ENCODE data around the gene MYPOP.

DNA sequence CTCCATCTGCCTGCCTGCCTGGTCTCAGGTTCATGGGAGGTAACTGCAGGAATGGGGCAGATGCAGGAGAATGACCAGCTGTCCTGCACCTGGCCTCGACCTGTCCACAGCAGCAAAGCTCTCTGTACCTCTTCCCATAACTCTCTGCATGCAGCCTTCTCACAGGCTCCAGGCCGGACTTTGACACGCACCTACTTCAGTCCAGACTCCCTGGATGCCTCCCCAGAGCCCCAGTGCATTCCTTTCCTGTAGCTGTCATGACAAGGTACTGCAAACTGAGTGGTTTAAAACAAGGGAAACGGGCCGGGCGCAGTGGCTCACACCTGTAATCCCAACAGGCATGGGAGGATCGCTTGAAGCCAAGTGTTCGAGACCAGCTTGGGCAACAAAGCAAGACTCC lies 8.9 kb upstream of the MYPOP start:
- no peak for TF ChIP-seq YY1 (IDR thresholded peaks at IDR 0.05; ENCODE audit: low read depth, low read length)
- no peak for TF ChIP-seq SUZ12 (IDR thresholded peaks at IDR 0.05; ENCODE audit: unreplicated experiment)
- no peak for TF ChIP-seq SMC3 (IDR thresholded peaks at IDR 0.05; ENCODE audit: borderline replicate concordance, low read length)
- no peak for TF ChIP-seq CREB1 (IDR thresholded peaks at IDR 0.05; ENCODE audit: low read depth)
- no peak for TF ChIP-seq USF1 (IDR thresholded peaks at IDR 0.05; ENCODE audit: borderline replicate concordance, extremely low read length, insufficient read depth, low read depth, low read length)
- TF ChIP-seq, protein P1, sequence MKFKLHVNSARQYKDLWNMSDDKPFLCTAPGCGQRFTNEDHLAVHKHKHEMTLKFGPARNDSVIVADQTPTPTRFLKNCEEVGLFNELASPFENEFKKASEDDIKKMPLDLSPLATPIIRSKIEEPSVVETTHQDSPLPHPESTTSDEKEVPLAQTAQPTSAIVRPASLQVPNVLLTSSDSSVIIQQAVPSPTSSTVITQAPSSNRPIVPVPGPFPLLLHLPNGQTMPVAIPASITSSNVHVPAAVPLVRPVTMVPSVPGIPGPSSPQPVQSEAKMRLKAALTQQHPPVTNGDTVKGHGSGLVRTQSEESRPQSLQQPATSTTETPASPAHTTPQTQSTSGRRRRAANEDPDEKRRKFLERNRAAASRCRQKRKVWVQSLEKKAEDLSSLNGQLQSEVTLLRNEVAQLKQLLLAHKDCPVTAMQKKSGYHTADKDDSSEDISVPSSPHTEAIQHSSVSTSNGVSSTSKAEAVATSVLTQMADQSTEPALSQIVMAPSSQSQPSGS (IDR thresholded peaks at IDR 0.05; ENCODE audit: low read length) = no peak
- TF ChIP-seq CTCF (IDR thresholded peaks at IDR 0.05 in 2 of 3, conservative IDR thresholded peaks at IDR 0.05 in 1 of 3; ENCODE audit: control insufficient read depth in 2 of 3, extremely low read depth in 1 of 3, insufficient read depth in 1 of 3, low read depth in 3 of 3, low read length in 3 of 3) = no peak
- no peak for TF ChIP-seq FOXM1 (IDR thresholded peaks at IDR 0.05; ENCODE audit: low read depth, low read length)
- no peak for TF ChIP-seq HDAC6 (IDR thresholded peaks at IDR 0.05; ENCODE audit: unreplicated experiment)

All from GM12878 (cell line).